GM12878 (cell line): Measurements from ENCODE around the gene NFYA. TPM values are rescaled to one million over a fixed set of nuclear protein-coding genes. Genes with fewer than 3 reads are reported as not detected.

ENCODE experiments used
- FOS ChIP-seq: IDR thresholded peaks from 3 replicates; pipeline ENCODE4 v1.6.1; 2011; ENCODE audit warnings: borderline replicate concordance; ENCODE audit not compliant: insufficient read length; ENCODE audit errors: extremely low read depth
- IKZF2 ChIP-seq, 2 experiments: fragments of 450-650 bp; IDR thresholded peaks; 2 replicates each; pipeline ENCODE4 v1.6.1; 2017; ENCODE audit warnings: mild to moderate bottlenecking in 2 of 2, moderate library complexity in 2 of 2
- IRF3 ChIP-seq: fragments of 450-650 bp; IDR thresholded peaks from 2 replicates; pipeline ENCODE4 v1.6.1; 2014; ENCODE audit warnings: mild to moderate bottlenecking
- NFYB ChIP-seq: IDR thresholded peaks from 2 replicates; pipeline ENCODE4 v1.6.1; 2011; ENCODE audit warnings: low read depth, mild to moderate bottlenecking, low read length, improper control_type of control experiment, moderate library complexity; ENCODE audit not compliant: insufficient read depth
- PBX3 ChIP-seq: IDR thresholded peaks from 2 replicates; pipeline ENCODE4 v1.6.1; 2011; ENCODE audit warnings: mild to moderate bottlenecking, low read depth, low read length, moderate library complexity; ENCODE audit not compliant: insufficient replicate concordance
- POLR2A ChIP-seq: IDR thresholded peaks from 2 replicates; pipeline ENCODE4 v1.6.1; 2011; ENCODE audit warnings: low read depth, mild to moderate bottlenecking, low read length
- RELB ChIP-seq: fragments of 450-650 bp; IDR thresholded peaks from 2 replicates; pipeline ENCODE4 v1.6.1; 2017; ENCODE audit warnings: low read depth, mild to moderate bottlenecking, moderate library complexity
- RFX5 ChIP-seq: IDR thresholded peaks from 2 replicates; pipeline ENCODE4 v1.6.1; 2011; ENCODE audit warnings: low read depth, low read length, improper control_type of control experiment
- SMC3 ChIP-seq: IDR thresholded peaks from 2 replicates; pipeline ENCODE4 v1.6.1; 2011; ENCODE audit warnings: low read length, improper control_type of control experiment, borderline replicate concordance
- SRF ChIP-seq, 2 experiments: IDR thresholded peaks; 2 replicates each; pipeline ENCODE4 v1.6.1; 2011; ENCODE audit warnings: low read depth in 2 of 2, low read length in 2 of 2, mild to moderate bottlenecking in 1 of 2, moderate library complexity in 1 of 2
- STAT3 ChIP-seq: IDR thresholded peaks from 2 replicates; pipeline ENCODE4 v1.6.1; 2011; ENCODE audit warnings: low read depth, low read length, improper control_type of control experiment
- WRNIP1 ChIP-seq: IDR thresholded peaks from 2 replicates; pipeline ENCODE4 v1.6.1; 2011; ENCODE audit warnings: low read depth, low read length, improper control_type of control experiment, borderline replicate concordance
- ZNF592 ChIP-seq: fragments of 450-650 bp; IDR thresholded peaks from 2 replicates; pipeline ENCODE4 v1.6.1; 2017; ENCODE audit warnings: mild to moderate bottlenecking, moderate library complexity
- ZNF622 ChIP-seq: fragments of 450-650 bp; IDR thresholded peaks from 2 replicates; pipeline ENCODE4 v1.6.1; 2017; ENCODE audit warnings: mild to moderate bottlenecking, inconsistent platforms
- ZZZ3 ChIP-seq: IDR thresholded peaks from 2 replicates; pipeline ENCODE4 v1.6.1; 2011; ENCODE audit warnings: low read depth; ENCODE audit not compliant: control insufficient read depth, insufficient read length
- polyA plus RNA-seq, 11 experiments: library from polyadenylated mRNA; depleted of rRNA in 4 of 11; unstranded in 6 of 11; stranded (reverse) in 5 of 11; fragments of >200 nt; fragmentation: Nextera tagmentation in 4 of 11; fragmentation: Illumina TruSeq in 1 of 11; extraction: Ambion mirVana in 4 of 11; extraction: Trizol in 1 of 11; gene quantifications; 1 replicate in 1 of 11; 2 replicates in 10 of 11; pipeline versions ENCODE4 v1.2.1 to v1.2.3, GENCODE V29; 2011 to 2016; ENCODE audit warnings: inconsistent platforms in 2 of 11, missing spikeins in 2 of 11, low read depth in 1 of 11
- total RNA-seq, 4 experiments: library from RNA; depleted of rRNA in 3 of 4; stranded (reverse); fragments of >200 nt in 3 of 4; fragmentation: Illumina TruSeq in 1 of 4; extraction: Trizol in 1 of 4; gene quantifications; 2 replicates each; pipeline versions ENCODE4 v1.2.1 to v1.2.3, GENCODE V29; 2013 to 2021

Gene NFYA
- total and polyA plus RNA-seq, 10 of the 15 experiments (the other 5 are each of a cell fraction or from before 2014, with no cell fraction given): 6.4 to 36.5 (median 19.1) TPM

- TF ChIP-seq PBX3 (peak; percentile 53), ZNF592 (no peak), FOS (peak; percentile 53), SMC3 (no peak), ZZZ3 (no peak), ZNF622 (no peak), SRF (IDR thresholded peaks at IDR 0.05; ENCODE audit: low read depth in 2 of 2, low read length in 2 of 2) (peak in 1 of 2 experiments; percentile 57; a peak in 2 of 4 replicates), RELB (no peak), WRNIP1 (no peak), STAT3 (no peak), IRF3 (peak; percentile 86), IKZF2 (IDR thresholded peaks at IDR 0.05) (no peak), NFYB (peak; percentile 98), RFX5 (peak; percentile 85), POLR2A (peak; percentile 33)
Observed at GRCh38 chr6:41072836-41073202, at the start of gene NFYA (continued).
